ENCODE results near the gene CACNG7. TPM values are rescaled to one million over a fixed set of nuclear protein-coding genes. Genes with fewer than 3 reads are reported as not detected.
"Not testable (repeated sequence)": the region's sequence is repeated elsewhere in the genome, so short reads cannot be mapped to it uniquely, and the experiment has no call there.

CACNG7 gene, protein sequence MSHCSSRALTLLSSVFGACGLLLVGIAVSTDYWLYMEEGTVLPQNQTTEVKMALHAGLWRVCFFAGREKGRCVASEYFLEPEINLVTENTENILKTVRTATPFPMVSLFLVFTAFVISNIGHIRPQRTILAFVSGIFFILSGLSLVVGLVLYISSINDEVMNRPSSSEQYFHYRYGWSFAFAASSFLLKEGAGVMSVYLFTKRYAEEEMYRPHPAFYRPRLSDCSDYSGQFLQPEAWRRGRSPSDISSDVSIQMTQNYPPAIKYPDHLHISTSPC
- total RNA-seq (2014; rRNA removed; shearing (Covaris generic)) = 6.9 and 11.0 TPM in 2 replicates

DNA sequence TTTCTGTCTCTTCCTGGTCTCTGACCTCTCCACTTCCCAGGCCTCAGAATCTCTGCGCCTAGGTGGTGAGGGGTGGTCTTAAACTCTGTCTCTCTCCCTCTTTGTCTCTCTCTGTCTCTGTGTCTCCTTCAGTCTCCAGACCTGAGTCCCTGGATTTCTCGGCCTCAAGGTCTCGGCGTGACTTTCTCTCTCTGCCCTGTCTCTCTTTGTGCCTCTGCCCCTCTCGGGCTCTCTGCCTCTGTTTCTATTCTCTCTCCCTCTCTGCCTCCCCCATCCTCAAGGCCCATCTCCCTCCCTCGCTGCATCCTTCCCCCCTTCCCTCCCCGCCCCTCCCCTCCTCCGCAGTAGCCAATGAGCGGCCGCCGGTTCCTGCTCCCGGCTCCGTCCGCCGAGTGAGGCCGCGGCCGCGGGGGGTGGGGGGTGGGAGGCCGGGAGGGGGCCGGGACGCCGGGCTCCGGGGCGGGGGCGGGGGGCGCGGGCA lies at the start of gene CACNG7:
Gene CACNG7, plus strand, starts transcription at position 344 of the 481 bp plus-strand sequence. CDS start 3,554 bp downstream, outside the sequence.
- peak; percentile 80 for DNase-seq (ENCODE audit: low spot score)
- in situ Hi-C loops (cut with HindIII; ENCODE audit: low sequenced_read_pairs) = no loop called here

DNA sequence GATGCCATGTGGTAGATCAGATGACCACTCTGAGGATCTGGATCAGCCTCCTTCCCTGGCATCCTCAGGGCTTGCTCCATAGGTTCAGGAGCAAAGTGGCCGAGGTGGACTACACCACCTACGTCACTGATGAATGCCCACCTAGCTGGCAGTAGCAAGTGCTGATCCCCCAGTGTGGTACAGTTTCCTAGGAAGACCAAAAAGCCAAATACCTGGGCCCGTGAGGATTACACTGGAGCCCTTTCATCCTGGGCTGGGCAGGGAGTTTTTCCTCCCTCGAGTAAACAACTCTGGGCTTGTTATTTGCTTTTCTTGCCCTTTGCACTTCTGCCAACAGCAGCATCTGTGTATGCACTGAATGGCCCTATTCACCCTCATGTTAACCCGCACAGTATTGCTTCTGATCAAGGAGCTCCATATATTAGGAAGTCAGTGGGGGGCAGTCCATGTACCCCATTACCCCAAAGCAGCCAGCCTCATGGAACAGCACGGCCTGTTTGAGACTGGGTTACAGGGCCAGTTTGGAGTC lies 44.7 kb upstream of the CACNG7 start:
- no peak for DNase-seq (ENCODE audit: low spot score)
- in situ Hi-C loops (cut with HindIII; ENCODE audit: low sequenced_read_pairs) = no loop called here

DNA sequence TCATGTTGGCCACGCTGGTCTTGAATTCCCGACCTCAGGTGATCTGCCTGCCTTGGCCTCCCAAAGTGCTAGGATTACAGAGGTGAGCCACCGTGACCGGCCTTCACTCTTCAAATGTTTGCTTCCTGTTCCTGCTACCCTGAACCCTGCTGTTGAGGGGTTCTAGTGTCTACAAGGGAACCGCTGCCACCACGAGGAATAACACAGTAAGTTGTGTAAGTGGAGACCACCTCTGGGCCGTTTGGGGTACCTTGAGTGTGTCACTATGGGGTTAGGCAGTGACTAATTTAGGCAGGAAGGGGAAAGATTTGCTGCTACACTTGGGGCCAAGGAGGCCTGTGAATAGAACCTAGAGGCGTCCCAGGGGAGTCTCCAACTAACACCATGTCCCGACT lies 43.6 kb upstream of the CACNG7 start:
- in situ Hi-C loops (cut with HindIII; ENCODE audit: low sequenced_read_pairs) = no loop called here
- no peak for DNase-seq (ENCODE audit: low spot score)

DNA sequence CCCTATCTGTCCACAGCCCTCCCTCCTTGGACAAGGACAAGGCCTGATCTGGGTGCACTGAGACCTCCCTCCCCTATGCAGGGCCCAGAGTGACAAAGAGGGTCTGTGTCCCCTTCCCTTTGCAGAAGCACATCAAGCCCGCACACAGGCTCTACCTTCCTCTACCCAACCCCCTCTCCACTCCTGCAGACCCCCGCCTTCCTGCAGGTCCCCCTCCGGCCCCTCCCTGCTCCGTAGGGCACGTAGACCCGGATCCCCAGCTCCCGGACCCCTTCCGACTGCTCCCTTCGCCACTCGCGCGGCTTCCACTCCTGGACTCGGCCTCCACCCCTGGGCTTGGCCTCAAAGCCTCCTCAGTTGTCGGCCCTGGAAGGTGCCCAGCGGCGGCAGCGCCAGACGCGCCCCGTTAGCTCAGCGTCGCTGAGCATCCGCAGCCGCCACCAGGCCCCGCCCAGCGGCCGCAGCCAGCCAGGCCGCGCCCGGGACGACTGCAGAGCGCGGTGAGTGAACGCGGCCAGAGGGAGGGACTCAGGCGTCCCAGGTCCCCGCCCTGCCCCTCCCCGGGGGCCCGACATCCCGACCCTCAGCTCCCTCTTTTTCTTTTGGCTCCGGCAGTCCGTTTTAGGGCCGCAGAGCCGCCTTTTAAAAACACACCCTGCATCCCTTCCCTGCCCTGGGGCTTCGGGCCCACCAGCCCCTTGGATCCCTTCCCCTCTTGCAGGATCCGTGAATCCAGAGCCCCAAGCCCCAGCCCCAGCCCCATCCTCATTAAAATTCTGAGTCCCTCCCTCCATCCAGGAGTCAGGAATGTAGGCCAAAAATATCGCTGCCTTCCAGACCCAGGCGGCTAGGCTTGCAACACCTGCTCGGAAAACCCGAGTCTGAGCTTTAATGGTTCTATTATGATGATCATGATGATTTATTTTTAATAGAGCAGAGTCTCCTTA lies 42.9 kb upstream of the CACNG7 start:
- in situ Hi-C loops (cut with HindIII; ENCODE audit: low sequenced_read_pairs) = no loop called here
- peak; percentile 77 for DNase-seq (ENCODE audit: low spot score)

DNA sequence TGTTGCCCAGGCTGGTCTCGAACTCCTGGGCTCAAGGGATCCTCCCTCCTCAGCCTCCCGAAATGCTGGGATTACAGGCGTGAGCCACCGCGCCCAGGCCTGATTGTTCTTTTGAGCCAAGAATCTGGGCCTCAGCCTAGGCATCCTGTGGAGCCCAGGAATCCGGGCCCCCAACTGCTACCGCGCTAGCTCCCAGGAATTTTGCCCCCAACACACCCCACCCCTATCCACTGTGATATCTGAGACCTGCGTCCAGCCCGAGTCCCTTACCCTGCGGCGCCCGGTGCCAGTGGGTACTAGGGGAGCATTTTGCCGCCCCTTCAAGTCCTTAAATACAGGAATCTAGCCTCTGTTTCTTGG lies 42.2 kb upstream of the CACNG7 start:
- in situ Hi-C loops (cut with HindIII; ENCODE audit: low sequenced_read_pairs) = no loop called here
- DNase-seq (ENCODE audit: low spot score) = no peak

DNA sequence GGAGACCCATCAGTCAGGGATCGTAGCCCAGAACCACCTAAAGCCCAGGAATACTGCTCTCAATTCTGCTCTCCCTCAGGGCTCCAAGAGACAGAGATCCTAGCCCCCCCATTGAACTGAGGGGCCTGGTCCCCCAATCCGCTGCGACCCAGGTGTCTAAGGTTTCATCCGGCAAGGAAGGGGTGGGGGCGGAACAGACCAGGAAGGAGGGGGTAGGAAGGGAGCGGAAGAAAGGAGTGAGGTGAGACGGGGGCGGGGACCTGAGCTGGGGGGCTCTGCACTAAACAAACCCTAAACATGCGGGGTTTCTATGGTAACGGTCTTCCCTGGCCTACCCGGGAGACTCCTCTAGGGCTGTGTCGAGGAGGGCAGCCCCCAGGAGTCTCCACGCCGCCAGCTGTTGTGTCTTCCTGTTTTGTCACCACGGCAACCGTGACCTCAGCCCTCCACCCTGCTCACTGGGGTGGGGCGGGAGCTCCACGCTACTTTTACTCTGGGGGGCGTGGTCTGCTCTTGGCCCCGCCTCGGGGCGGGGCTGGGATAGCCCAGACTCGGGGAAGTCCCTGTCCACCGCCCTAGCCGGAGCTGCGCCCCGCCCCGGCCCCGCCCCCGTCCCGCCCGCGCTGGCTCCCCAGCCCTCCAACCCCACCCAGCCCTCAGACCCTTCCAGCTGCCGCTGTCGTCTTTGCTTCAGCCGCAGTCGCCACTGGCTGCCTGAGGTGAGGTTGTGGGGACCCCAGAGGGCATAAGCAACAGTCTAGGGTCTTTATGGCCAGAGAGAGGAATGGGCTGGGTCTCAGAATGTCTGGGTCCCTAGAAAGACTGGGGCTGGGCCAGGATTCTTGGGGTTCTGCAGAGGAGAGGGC lies 41.6 kb upstream of the CACNG7 start, which contains the start of gene MYADM:
Gene MYADM, plus strand, starts transcription at position 659 of the 866 bp plus-strand sequence. CDS start 5,647 bp downstream, outside the sequence.
- in situ Hi-C loops (cut with HindIII; ENCODE audit: low sequenced_read_pairs) = no loop called here

DNA sequence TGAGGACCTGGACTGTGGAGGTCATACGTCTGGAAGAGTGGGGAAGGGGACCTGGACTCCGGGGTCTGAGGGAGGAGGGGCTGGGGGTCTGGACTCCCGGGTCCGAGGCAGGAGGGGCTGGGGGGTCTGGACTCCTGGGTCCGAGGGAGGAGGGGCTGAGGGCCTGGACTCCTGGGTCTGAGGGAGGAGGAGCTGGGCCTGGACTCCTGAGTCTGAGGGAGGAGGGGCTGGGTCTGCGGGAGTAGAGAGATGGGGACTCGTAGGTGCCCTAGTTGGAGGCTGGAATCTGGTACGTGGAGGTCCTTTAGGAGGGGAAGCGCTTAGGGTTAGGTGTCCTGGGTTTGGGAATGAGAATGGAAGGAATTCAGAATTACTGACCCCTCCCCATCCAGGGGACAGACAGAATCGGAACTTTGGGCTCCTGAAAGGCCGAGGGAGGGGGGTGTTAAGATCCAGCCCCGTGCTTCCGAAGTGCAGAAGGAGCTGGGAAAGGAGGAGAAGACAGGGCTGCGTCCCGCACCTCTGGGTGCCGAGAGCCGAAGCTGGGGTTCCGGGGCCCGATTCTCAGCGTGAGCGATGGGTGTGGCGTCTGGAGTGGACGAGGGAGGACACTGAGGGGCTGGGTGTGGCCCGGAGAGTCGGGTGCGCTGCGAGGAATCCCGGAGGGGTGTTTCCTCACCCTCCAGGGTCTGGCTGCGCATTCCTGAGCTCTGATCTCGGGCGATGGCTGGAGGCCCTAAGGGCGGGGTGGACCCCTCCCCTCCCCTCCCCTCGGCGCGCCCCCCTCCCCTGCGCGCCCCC lies 40.8 kb upstream of the CACNG7 start:
- in situ Hi-C loops (cut with HindIII; ENCODE audit: low sequenced_read_pairs) = no loop called here
- DNase-seq (ENCODE audit: low spot score) = peak; percentile 49

More for the DNA sequence above, 41.6 kb upstream of the CACNG7 start, which contains the start of gene MYADM:
- peak; percentile 94 for DNase-seq (ENCODE audit: low spot score)

DNA sequence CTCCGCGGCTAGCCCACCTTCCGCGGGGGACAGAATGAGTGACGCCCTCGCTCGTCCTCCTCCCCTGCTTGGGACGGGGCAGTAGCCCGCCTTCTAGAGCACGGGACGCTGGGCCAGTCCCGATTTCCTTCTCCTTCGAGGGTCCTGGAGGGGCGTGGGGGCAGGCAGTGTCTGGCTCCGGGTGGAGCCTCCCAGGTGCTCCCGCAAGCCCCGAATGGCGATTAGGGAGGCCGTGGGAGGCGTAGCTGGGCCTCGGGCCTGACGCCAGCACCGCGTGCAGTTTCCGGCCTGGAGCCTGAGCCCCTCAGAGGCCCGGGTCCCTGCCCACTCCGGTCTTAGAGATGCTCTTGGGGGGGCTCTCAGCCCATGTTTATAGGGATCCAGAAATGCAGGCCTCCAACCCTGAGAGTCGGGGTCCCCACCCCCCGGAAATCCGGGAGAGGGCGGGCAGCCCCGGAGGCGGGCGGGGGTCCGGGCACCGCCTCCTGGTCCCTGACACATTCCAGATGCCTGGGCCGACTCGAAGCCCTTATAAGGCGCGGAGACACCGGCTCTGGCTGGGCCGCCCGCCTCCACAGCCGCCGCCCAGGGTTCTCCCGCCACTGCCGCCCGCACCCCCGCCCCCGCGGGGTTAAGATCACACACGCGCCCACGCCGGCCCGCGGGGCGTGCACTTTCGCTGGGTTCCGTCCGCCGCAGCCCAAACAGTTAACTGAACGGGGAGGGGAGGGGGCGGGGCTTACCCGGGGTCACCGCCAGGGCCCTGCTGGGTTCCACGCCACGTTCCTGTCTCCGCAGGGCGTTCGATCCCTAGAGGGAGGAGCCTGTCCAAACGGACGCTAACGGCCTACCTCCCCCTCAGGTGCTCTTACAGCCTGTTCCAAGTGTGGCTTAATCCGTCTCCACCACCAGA lies 39.9 kb upstream of the CACNG7 start:
- DNase-seq (ENCODE audit: low spot score) = peak; percentile 40
- in situ Hi-C loops (cut with HindIII; ENCODE audit: low sequenced_read_pairs) = no loop called here

DNA sequence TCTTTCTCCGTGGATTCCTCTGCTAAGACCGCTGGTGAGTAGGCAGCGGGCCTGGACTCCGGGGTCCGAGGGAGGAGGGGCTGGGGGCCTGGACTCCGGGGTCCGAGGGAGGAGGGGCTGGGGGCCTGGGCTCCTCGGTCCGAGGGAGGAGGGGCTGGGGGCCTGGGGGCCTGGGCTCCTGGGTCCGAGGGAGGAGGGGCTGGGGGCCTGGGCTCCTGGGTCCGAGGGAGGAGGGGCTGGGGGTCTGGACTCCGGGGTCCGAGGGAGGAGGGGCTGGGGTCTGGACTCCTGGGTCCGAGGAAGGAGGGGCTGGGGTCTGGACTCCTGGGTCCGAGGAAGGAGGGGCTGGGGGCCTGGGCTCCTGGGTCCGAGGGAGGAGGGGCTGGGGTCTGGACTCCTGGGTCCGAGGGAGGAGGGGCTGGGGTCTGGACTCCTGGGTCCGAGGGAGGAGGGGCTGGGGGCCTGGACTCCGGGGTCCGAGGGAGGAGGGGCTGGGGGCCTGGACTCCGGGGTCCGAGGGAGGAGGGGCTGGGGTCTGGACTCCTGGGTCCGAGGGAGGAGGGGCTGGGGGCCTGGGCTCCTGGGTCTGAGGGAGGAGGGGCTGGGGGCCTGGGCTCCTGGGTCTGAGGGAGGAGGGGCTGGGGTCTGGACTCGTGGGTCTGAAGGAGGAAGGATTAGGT lies 39.1 kb upstream of the CACNG7 start:
- in situ Hi-C loops (cut with HindIII; ENCODE audit: low sequenced_read_pairs); DNase-seq (ENCODE audit: low spot score): not testable (repeated sequence)

DNA sequence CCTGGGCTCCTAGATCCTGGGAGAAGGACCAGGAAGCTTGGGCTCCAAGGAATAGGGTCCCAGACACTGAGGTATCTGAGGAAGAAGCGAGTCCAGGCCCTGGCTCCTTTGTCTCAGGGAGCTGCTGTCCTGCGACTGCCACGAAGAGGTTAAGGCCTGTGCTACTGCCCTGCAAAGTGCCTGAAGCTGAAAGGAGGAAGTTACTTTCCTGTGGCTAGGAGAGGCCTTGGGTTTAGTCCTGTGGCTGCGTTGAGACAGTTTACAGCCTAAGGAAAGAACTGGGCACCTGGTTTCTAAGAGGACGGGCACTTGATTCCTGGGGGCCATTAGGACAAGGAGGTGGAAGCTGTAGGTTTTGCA lies 38.6 kb upstream of the CACNG7 start:
- no peak for DNase-seq (ENCODE audit: low spot score)
- in situ Hi-C loops (cut with HindIII; ENCODE audit: low sequenced_read_pairs) = no loop called here

DNA sequence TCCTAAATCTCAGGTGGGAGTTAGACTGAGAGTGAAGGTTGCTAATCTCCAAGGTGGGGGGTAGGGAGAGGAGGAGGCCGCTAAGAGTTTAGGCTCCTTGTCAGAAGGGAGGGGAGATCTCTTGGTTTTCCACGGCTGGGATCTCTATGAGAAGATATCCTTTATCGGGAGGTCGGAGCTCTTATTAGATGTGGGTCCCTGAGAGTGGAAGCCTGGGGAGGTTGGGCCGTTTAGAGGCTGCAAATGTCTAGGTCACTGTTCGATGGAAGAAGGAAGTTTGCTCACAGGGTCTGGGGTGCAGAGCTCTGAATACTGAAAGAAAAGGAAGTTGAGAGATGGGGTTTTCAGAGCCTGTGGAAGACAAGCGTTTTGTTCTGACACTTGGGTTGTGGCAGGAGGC lies 37.6 kb upstream of the CACNG7 start:
- DNase-seq (ENCODE audit: low spot score) = no peak
- in situ Hi-C loops (cut with HindIII; ENCODE audit: low sequenced_read_pairs) = no loop called here

DNA sequence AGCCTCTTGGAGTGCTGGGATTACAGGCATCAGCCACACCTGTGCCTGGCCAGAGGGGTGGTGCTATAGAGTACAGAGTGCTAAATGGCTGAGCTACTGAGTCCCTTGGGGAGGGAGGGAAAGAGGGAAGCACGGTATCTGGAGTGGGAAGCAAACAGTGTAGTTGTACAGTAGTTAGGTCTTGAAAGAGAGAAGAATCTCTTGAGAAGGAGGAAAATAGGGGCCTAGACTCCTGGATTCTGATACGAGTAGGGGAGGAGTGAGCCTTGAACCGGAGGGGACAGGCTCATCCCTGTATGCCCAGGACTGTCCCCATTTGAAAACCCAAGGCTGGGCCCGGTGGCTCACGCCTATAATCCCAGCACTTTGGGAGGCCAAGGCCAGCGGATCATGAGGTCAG lies 36.3 kb upstream of the CACNG7 start:
- in situ Hi-C loops (cut with HindIII; ENCODE audit: low sequenced_read_pairs) = no loop called here
- DNase-seq (ENCODE audit: low spot score) = no peak

DNA sequence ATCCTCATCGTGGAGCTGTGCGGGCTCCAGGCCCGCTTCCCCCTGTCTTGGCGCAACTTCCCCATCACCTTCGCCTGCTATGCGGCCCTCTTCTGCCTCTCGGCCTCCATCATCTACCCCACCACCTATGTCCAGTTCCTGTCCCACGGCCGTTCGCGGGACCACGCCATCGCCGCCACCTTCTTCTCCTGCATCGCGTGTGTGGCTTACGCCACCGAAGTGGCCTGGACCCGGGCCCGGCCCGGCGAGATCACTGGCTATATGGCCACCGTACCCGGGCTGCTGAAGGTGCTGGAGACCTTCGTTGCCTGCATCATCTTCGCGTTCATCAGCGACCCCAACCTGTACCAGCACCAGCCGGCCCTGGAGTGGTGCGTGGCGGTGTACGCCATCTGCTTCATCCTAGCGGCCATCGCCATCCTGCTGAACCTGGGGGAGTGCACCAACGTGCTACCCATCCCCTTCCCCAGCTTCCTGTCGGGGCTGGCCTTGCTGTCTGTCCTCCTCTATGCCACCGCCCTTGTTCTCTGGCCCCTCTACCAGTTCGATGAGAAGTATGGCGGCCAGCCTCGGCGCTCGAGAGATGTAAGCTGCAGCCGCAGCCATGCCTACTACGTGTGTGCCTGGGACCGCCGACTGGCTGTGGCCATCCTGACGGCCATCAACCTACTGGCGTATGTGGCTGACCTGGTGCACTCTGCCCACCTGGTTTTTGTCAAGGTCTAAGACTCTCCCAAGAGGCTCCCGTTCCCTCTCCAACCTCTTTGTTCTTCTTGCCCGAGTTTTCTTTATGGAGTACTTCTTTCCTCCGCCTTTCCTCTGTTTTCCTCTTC lies 35.1 kb upstream of the CACNG7 start:
- in situ Hi-C loops (cut with HindIII; ENCODE audit: low sequenced_read_pairs) = no loop called here
- DNase-seq (ENCODE audit: low spot score) = no peak

DNA sequence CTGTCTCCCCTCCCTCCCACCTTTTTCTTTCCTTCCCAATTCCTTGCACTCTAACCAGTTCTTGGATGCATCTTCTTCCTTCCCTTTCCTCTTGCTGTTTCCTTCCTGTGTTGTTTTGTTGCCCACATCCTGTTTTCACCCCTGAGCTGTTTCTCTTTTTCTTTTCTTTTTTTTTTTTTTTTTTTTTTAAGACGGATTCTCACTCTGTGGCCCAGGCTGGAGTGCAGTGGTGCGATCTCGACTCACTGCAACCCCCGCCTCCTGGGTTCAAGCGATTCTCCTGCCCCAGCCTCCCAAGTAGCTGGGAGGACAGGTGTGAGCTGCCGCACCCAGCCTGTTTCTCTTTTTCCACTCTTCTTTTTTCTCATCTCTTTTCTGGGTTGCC lies 34.5 kb upstream of the CACNG7 start:
- in situ Hi-C loops (cut with HindIII; ENCODE audit: low sequenced_read_pairs) = no loop called here
- no peak for DNase-seq (ENCODE audit: low spot score)

DNA sequence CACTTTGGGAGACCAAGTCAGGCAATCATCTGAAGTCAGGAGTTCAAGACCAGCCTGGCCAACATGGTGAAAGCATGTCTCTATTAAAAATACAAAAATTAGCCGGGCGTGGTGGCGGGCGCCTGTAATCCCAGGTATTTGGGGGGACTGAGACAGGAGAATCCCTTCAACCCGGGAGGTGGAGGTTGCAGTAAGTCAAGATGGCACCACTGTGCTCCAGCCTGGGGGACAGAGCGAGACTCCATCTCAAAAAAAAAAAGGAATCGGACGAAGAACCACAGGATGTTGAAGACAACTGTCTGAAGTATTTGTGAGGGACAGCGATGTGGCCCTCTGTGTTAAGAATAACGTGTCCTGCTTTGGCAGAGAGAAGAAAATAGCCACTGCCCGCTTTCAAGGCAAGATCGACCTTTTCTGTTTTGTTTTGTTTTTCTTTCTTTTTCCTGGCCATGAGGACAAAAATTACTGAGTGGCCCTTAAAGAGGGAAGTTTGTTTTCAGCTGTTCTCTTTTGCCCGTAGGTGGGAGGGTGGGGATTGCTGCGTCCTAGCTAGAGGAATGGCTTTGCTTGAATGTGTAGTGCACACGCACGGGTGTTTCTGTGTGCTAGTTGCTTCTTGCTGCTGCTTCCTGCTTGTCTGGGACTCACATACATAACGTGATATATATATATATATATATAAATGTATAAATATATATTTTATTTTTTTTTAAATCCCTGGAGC lies 33.3 kb upstream of the CACNG7 start:
- no peak for DNase-seq (ENCODE audit: low spot score)
- in situ Hi-C loops (cut with HindIII; ENCODE audit: low sequenced_read_pairs) = no loop called here

Data from G401 (cell line).